ENCODE results near the gene PCDHGA3.
"Not testable (repeated sequence)": the region's sequence is repeated elsewhere in the genome, so short reads cannot be mapped to it uniquely, and the experiment has no call there.

PCDHGA3 gene

DNA sequence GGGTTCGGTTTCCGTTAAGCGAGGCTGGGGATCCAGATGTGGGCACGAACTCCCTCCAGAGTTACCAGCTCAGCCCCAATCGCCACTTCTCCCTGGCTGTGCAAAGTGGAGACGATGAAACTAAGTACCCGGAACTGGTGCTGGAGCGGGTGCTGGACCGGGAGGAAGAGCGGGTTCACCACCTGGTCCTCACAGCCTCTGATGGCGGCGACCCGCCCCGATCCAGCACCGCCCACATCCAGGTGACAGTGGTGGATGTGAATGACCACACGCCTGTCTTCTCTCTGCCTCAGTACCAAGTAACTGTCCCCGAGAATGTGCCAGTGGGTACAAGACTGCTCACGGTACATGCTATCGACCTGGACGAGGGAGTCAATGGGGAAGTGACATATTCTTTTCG lies 39.7 kb downstream of the PCDHGA3 start:
- DNase-seq (ENCODE audit: low spot score): no peak

DNA sequence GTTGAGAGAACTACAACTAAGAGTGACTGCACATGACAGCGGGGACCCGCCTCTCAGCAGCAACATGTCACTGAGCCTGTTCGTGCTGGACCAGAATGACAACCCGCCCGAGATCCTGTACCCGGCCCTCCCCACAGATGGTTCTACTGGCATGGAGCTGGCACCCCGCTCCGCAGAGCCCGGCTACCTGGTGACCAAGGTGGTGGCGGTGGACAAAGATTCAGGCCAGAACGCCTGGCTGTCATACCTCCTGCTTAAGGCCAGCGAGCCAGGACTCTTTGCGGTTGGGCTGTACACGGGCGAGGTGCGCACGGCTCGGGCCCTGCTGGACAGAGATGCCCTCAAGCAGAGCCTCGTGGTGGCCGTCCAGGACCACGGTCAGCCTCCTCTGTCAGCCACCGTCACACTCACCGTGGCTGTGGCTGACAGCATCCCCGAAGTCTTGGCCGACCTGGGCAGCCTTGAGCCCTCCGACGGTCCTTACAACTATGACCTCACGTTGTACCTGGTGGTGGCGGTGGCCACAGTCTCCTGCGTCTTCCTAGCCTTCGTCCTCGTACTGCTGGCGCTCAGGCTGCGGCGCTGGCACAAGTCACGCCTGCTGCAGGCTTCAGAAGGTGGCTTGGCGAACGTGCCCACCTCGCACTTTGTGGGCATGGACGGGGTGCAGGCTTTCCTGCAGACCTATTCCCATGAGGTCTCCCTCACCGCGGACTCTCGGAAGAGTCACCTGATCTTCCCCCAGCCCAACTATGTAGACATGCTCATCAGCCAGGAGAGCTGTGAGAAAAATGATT lies 41.0 kb downstream of the PCDHGA3 start:
- no peak for DNase-seq (ENCODE audit: low spot score)

GRCh38 chr5:141387557-141388311 lies 44.1 kb downstream of the PCDHGA3 start, which contains the start of gene PCDHGB4:
TSS of gene PCDHGB4 (plus strand) at chr5:141387698. CDS start at chr5:141387885, 187 bp downstream.
- DNase-seq (ENCODE audit: low spot score): peak; percentile 25

DNA sequence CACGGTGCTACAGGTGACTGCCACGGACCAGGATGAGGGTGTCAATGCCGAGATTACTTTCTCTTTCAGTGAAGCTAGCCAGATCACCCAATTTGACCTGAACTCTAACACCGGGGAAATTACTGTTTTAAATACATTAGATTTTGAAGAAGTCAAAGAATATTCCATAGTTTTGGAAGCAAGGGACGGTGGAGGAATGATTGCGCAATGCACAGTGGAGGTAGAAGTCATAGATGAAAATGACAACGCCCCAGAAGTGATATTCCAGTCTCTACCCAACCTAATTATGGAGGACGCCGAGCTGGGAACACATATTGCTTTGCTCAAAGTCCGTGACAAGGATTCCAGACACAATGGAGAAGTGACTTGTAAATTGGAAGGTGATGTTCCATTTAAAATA lies 45.0 kb downstream of the PCDHGA3 start:
- no peak for DNase-seq (ENCODE audit: low spot score)

DNA sequence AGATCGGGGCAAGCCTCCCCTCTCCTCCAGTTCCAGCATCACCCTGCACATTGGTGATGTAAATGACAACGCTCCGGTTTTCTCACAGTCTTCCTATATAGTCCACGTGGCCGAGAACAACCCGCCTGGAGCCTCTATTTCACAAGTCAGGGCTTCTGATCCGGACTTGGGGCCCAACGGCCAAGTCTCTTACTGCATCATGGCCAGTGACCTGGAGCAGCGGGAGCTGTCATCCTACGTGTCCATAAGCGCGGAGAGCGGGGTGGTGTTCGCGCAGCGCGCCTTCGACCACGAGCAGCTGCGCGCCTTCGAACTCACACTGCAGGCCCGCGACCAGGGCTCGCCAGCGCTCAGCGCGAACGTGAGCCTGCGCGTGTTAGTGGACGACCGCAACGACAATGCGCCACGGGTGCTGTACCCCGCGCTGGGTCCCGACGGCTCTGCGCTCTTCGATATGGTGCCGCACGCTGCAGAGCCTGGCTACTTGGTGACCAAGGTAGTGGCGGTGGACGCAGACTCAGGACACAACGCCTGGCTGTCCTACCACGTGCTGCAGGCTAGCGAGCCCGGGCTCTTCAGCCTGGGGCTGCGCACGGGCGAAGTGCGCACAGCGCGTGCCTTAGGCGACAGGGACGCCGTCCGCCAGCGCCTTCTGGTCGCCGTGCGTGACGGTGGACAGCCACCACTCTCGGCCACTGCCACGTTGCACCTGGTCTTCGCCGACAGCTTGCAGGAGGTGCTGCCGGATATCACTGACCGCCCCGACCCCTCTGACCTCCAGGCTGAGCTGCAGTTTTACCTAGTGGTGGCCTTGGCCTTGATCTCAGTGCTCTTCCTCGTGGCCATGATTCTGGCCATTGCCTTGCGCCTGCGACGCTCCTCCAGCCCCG lies 45.8 kb downstream of the PCDHGA3 start:
- no peak for DNase-seq (ENCODE audit: low spot score)

GRCh38 chr5:141392429-141393198 lies 49.0 kb downstream of the PCDHGA3 start, which contains the start of gene PCDHGA8:
TSS of gene PCDHGA8 (plus strand) at chr5:141392633. CDS start at chr5:141392814, 181 bp downstream.
- DNase-seq (ENCODE audit: low spot score): no peak

GRCh38 chr5:141393267-141393666 lies 49.6 kb downstream of the PCDHGA3 start:
- no peak for DNase-seq (ENCODE audit: low spot score)

DNA sequence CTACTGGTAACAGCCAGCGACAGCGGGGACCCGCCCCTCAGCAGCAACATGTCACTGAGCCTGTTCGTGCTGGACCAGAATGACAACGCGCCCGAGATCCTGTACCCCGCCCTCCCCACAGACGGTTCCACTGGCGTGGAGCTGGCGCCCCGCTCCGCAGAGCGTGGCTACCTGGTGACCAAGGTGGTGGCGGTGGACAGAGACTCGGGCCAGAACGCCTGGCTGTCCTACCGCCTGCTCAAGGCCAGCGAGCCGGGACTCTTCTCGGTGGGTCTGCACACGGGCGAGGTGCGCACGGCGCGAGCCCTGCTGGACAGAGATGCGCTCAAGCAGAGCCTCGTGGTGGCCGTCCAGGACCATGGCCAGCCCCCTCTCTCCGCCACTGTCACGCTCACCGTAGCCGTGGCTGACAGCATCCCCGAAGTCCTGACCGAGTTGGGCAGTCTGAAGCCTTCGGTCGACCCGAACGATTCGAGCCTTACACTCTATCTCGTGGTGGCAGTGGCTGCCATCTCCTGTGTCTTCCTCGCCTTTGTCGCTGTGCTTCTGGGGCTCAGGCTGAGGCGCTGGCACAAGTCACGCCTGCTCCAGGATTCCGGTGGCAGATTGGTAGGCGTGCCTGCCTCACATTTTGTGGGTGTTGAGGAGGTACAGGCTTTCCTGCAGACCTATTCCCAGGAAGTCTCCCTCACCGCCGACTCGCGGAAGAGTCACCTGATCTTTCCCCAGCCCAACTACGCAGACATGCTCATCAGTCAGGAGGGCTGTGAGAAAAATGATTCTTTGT lies 51.0 kb downstream of the PCDHGA3 start:
- DNase-seq (ENCODE audit: low spot score): not testable (repeated sequence)

Measured in activated CD4-positive, alpha-beta T cell treated with anti-CD3 and anti-CD28 coated beads, Interleukin-2, Interleukin-4, amounts not matched to agents 100 ng/mL and 50 ng/mL, durations not matched to agents 16 hours and 8 hours (primary cell).